ENCODE measurements around the gene MEF2C.
"Not testable (repeated sequence)": the region's sequence is repeated elsewhere in the genome, so short reads cannot be mapped to it uniquely, and the experiment has no call there.

DNA sequence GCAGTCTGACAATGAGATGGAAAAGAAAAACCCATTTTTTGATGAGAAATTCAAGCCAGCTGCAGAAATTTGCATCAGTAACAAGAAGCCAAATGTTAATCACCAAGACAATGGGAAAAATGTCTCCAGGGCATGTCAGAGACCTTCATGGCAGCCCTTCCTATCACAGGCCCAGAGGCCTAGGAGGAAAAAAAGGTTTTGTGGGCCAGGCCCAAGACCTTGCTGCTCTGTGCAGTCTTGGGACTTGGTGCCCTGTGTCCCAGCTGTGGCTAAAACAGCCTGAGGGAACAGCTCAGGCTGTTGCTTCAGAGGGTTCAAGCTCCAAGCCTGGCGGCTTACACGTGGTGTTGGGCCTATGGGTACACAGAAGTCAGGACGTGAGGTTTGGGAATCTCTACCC, 26.6 kb downstream of the MEF2C start:
- TF ChIP-seq, protein P1, sequence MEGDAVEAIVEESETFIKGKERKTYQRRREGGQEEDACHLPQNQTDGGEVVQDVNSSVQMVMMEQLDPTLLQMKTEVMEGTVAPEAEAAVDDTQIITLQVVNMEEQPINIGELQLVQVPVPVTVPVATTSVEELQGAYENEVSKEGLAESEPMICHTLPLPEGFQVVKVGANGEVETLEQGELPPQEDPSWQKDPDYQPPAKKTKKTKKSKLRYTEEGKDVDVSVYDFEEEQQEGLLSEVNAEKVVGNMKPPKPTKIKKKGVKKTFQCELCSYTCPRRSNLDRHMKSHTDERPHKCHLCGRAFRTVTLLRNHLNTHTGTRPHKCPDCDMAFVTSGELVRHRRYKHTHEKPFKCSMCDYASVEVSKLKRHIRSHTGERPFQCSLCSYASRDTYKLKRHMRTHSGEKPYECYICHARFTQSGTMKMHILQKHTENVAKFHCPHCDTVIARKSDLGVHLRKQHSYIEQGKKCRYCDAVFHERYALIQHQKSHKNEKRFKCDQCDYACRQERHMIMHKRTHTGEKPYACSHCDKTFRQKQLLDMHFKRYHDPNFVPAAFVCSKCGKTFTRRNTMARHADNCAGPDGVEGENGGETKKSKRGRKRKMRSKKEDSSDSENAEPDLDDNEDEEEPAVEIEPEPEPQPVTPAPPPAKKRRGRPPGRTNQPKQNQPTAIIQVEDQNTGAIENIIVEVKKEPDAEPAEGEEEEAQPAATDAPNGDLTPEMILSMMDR (conservative IDR thresholded peaks at IDR 0.05 in 1 of 2, IDR thresholded peaks at IDR 0.05 in 1 of 2; ENCODE audit: low read depth in 1 of 2, low read length in 2 of 2), result not testable (repeated sequence)
- TF ChIP-seq EZH2 (IDR thresholded peaks at IDR 0.05; ENCODE audit: low read length, missing control alignments), result not testable (repeated sequence)
